ENCODE measurements around the gene TC2N.

Gene TC2N

DNA sequence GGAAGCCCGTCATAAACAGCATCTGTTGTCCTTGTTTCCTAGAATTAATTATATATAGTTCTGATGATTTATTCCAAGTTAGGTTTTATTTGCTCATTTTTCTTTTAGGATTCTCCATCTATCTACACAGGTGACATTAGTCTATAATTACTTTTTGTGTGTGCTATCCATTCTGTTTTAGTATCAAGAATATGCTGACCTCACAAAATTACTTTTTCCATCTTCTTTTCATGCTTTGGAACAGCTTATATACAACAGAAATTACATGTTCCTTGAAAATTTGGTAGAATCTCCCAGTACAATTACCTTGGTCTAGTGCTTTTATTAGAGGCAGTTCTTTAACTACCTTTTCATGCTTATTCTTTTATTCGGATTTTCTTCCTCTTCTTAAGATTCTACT is 81.1 kb downstream of the TC2N start:
- Histone ChIP-seq H3K27me3 (ENCODE audit: insufficient read depth, low read length) (no peaks in the 10 kb centered on the region), H3K27ac (ENCODE audit: low read depth, low read length) (no peak overlapping the region), H3K9me3 (ENCODE audit: insufficient read depth, low read depth, low read length) (no peaks in the 10 kb centered on the region), H3K36me3 (ENCODE audit: insufficient read depth, low read length) (no peaks in the 10 kb centered on the region), H3K9ac (ENCODE audit: low read depth, low read length) (no peak overlapping the region), H3K4me3 (ENCODE audit: low read length) (no peak overlapping the region), H3K4me1 (ENCODE audit: insufficient read depth, low read length) (no peaks in the 10 kb centered on the region)
- 84% methylated on average over 2 of the region's 2 CpGs for WGBS

DNA sequence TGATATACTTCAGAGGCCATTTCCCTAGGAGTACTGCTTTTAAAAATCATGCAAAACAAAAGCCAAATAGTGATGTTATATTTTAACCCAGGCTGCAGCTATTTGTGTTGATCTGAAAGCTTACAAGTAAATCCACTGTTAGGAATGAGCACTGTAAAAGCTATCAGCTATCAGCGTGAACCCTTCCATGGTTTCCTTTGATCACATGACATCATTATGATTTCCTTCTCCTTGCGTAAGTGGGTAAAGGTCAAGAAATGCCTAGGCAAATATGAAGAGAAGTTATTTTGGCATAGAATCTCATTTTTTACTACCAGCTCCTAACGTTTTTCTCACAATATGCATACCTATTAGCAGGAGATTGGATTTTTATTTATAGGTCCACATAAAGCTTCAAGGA is 86.9 kb downstream of the TC2N start:
- 0 out of 2 replicates have a peak, but pooled peaks cover 2% of the 10 kb centered on the region for H3K36me3 ChIP-seq (ENCODE audit: insufficient read depth, low read length)
- 76% methylated on average over 1 of the region's 3 CpGs for WGBS
- no peaks in the 10 kb centered on the region for H3K4me1 ChIP-seq (ENCODE audit: insufficient read depth, low read length)
- H3K27ac ChIP-seq (ENCODE audit: low read depth, low read length), result no peak overlapping the region
- no peaks in the 10 kb centered on the region for H3K27me3 ChIP-seq (ENCODE audit: insufficient read depth, low read length)
- no peak overlapping the region for H3K9ac ChIP-seq (ENCODE audit: low read depth, low read length)
- H3K9me3 ChIP-seq (ENCODE audit: insufficient read depth, low read depth, low read length), result no peaks in the 10 kb centered on the region
- H3K4me3 ChIP-seq (ENCODE audit: low read length), result no peak overlapping the region

DNA sequence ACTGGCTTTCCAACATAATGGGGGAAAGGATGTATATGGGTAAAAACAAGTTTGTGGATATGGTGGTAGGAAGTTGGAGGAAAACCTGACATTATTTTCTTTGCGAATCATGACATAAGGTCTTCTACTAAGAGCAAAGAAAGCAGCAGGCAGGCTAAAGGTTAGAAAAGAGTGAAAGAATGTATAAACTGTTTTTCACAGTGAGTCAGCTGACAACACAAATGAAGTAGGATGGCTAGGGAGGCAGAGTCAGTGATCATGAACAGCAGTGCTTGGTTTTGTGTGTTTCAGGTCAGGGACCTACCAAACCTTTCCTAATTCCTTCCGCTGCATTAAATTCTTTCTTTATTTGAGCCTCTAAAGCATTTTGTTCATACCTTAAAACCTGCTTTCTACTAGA is 89.1 kb downstream of the TC2N start:
- Histone ChIP-seq H3K36me3 (ENCODE audit: insufficient read depth, low read length) (0 out of 2 replicates have a peak, but pooled peaks cover 2% of the 10 kb centered on the region), H3K9me3 (ENCODE audit: insufficient read depth, low read depth, low read length) (no peaks in the 10 kb centered on the region), H3K27me3 (ENCODE audit: insufficient read depth, low read length) (no peaks in the 10 kb centered on the region), H3K9ac (ENCODE audit: low read depth, low read length) (no peak overlapping the region), H3K27ac (ENCODE audit: low read depth, low read length) (no peak overlapping the region), H3K4me1 (ENCODE audit: insufficient read depth, low read length) (no peaks in the 10 kb centered on the region), H3K4me3 (ENCODE audit: low read length) (no peak overlapping the region)
- 99% methylated on average over 2 of the region's 2 CpGs for WGBS

DNA sequence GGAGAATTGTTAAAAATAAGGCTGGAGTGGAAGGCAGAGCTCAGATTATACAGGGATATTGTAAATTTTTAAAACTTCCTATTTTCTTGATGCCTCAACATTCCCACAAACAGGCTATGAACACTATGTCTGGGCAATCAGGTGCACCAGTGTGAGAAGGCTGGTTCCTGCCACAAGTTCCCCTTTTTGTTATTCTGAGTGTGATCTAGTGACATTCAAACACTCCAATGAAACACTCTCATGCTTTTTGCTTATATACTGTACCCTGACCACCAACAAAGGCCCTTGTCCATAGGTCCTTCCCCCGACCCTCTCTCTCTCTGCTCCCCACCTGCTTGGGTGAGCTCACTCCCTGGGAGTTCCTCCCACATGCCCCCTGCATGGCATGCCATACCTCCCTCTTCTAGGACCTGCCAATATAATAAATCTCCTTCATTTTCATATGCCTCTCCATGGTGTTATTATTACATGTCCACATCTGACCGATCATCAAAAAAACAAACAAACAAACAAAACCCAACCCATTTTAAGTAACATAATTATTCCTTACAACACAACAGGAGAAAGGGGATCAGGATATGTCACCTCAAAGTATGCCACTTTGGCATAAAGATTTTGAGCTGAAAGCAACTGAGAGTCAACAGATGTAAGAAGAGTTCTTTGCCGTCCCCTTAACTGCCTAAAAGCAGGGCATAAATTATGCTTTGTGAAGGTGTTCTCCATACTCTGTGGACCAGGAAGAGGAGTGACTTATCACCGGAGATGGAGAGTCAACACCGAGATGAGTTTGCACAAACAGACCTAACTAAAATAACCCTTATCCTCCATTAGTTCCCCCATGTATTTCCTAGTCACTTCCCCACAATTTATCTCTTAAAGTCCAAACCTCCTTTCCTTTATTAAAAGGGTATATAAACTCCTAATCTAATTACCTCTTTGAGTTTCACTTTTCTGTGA is 92.9 kb downstream of the TC2N start:
- H3K36me3 ChIP-seq (ENCODE audit: insufficient read depth, low read length), result no peaks in the 10 kb centered on the region
- no peaks in the 10 kb centered on the region for H3K27me3 ChIP-seq (ENCODE audit: insufficient read depth, low read length)
- H3K4me3 ChIP-seq (ENCODE audit: low read length), result no peak overlapping the region
- no peaks in the 10 kb centered on the region for H3K4me1 ChIP-seq (ENCODE audit: insufficient read depth, low read length)
- no peaks in the 10 kb centered on the region for H3K9me3 ChIP-seq (ENCODE audit: insufficient read depth, low read depth, low read length)
- no peak overlapping the region for H3K9ac ChIP-seq (ENCODE audit: low read depth, low read length)
- H3K27ac ChIP-seq (ENCODE audit: low read depth, low read length), result no peak overlapping the region
- WGBS, result 94% methylated on average over 5 of the region's 5 CpGs

DNA sequence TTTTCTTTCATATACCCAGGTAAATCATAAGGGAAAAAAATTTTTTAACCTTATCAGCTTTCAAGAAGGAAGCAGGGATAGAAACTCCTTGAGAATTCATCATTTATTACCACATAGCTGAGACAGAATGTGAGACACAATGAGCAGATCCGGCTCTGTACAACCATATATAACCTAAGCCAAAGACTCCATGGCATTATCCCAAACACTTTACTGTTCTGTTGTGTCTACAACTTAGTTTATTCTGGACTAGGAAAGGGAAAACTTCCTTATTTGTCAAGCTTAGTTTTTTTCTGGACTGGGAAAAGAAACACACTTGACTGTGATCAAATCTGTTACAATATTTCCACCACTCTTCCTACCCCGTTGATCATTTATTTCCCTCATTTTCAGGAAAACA is 97.2 kb downstream of the TC2N start:
- H3K27me3 ChIP-seq (ENCODE audit: insufficient read depth, low read length), result no peaks in the 10 kb centered on the region
- H3K9me3 ChIP-seq (ENCODE audit: insufficient read depth, low read depth, low read length), result no peaks in the 10 kb centered on the region
- H3K36me3 ChIP-seq (ENCODE audit: insufficient read depth, low read length), result no peaks in the 10 kb centered on the region
- H3K4me3 ChIP-seq (ENCODE audit: low read length), result no peak overlapping the region
- 89% methylated on average over 2 of the region's 2 CpGs for WGBS
- H3K27ac ChIP-seq (ENCODE audit: low read depth, low read length), result no peak overlapping the region
- no peak overlapping the region for H3K9ac ChIP-seq (ENCODE audit: low read depth, low read length)
- peaks cover 4% of the 10 kb centered on the region; the same call in 1 of the 2 replicates for H3K4me1 ChIP-seq (ENCODE audit: insufficient read depth, low read length)

- H3K36me3 ChIP-seq (ENCODE audit: insufficient read depth, low read length), result no peaks in the 10 kb centered on the region
- no peak overlapping the region for H3K9ac ChIP-seq (ENCODE audit: low read depth, low read length)
- H3K4me1 ChIP-seq (ENCODE audit: insufficient read depth, low read length), result peaks cover 6% of the 10 kb centered on the region; the same call in 1 of the 2 replicates
- no peaks in the 10 kb centered on the region for H3K27me3 ChIP-seq (ENCODE audit: insufficient read depth, low read length)
- no peaks in the 10 kb centered on the region for H3K9me3 ChIP-seq (ENCODE audit: insufficient read depth, low read depth, low read length)
- H3K4me3 ChIP-seq (ENCODE audit: low read length), result no peak overlapping the region
- H3K27ac ChIP-seq (ENCODE audit: low read depth, low read length), result no peak overlapping the region
- WGBS, result 59% methylated on average over 3 of the region's 4 CpGs
Measured at GRCh38 chr14:91755570-91756295, 111.6 kb downstream of the TC2N start.

- Histone ChIP-seq H3K27ac (ENCODE audit: low read depth, low read length) (no peak overlapping the region), H3K4me3 (ENCODE audit: low read length) (no peak overlapping the region), H3K27me3 (ENCODE audit: insufficient read depth, low read length) (no peaks in the 10 kb centered on the region), H3K9ac (ENCODE audit: low read depth, low read length) (no peak overlapping the region), H3K4me1 (ENCODE audit: insufficient read depth, low read length) (peaks cover 6% of the 10 kb centered on the region; the same call in 1 of the 2 replicates), H3K9me3 (ENCODE audit: insufficient read depth, low read depth, low read length) (no peaks in the 10 kb centered on the region), H3K36me3 (ENCODE audit: insufficient read depth, low read length) (no peaks in the 10 kb centered on the region)
- WGBS, result 86% methylated on average over 1 of the region's 1 CpG
Measured at GRCh38 chr14:91754819-91755218, 112.5 kb downstream of the TC2N start.

- peaks cover 6% of the 10 kb centered on the region; the same call in 1 of the 2 replicates for H3K4me1 ChIP-seq (ENCODE audit: insufficient read depth, low read length)
- H3K9me3 ChIP-seq (ENCODE audit: insufficient read depth, low read depth, low read length), result no peaks in the 10 kb centered on the region
- WGBS, result 100% methylated on average over 1 of the region's 1 CpG
- no peaks in the 10 kb centered on the region for H3K27me3 ChIP-seq (ENCODE audit: insufficient read depth, low read length)
- H3K27ac ChIP-seq (ENCODE audit: low read depth, low read length), result no peak overlapping the region
- H3K9ac ChIP-seq (ENCODE audit: low read depth, low read length), result no peak overlapping the region
- H3K4me3 ChIP-seq (ENCODE audit: low read length), result no peak overlapping the region
- no peaks in the 10 kb centered on the region for H3K36me3 ChIP-seq (ENCODE audit: insufficient read depth, low read length)
Measured at GRCh38 chr14:91754185-91754584, 113.2 kb downstream of the TC2N start.

DNA sequence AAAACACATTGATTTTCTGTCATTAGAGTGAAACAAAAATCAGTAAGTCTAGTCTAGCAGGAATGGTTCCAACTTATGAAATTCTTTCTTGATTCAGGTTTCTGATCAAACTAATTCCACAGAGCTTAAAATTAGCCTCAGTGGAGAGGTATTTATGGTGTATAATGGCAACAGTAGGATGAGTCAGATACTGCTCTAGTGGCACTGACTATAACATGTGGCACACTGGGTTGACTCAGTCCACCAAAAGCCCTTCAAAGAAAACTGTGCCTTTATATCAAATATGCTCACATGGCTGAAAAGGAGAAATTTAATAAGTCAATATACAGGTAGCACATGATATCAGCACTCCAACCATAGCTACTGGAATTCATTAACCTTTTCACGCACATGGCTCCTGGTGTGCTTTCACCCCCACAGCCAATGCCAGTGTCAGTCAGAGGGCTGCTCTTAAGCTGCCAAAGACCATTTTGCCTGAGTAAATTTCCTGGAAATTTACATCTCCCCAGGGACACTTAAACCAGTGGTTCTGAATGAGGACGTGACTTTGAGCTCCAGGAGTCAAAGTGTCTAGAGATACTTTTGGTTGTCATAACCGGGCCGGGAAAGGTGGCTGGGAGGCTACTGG is 113.7 kb downstream of the TC2N start:
- WGBS, result 81% methylated on average over 4 of the region's 4 CpGs
- H3K36me3 ChIP-seq (ENCODE audit: insufficient read depth, low read length), result no peaks in the 10 kb centered on the region
- no peak overlapping the region for H3K9ac ChIP-seq (ENCODE audit: low read depth, low read length)
- H3K27me3 ChIP-seq (ENCODE audit: insufficient read depth, low read length), result no peaks in the 10 kb centered on the region
- H3K4me3 ChIP-seq (ENCODE audit: low read length), result no peak overlapping the region
- peaks cover 6% of the 10 kb centered on the region; the same call in 1 of the 2 replicates for H3K4me1 ChIP-seq (ENCODE audit: insufficient read depth, low read length)
- no peaks in the 10 kb centered on the region for H3K9me3 ChIP-seq (ENCODE audit: insufficient read depth, low read depth, low read length)
- H3K27ac ChIP-seq (ENCODE audit: low read depth, low read length), result no peak overlapping the region

DNA sequence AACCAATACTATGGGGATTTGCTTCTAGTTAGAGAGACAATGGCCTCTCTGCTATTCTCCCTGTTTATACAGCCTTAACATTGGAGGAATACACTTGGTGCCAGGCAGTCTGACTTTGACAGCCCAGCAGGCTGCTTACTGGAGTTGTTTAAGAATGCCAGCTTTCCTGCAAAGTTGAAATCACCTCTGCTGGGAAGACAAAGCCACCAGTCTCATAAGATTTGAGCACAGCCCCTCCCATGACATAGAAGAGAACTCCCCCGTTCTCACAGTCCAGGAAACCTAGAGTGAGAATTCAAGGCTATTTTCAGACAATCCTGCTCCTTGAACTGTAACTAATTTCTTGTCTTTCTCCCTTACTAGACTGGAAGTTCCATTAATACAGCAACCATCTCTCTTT is 114.4 kb downstream of the TC2N start:
- H3K4me3 ChIP-seq (ENCODE audit: low read length), result no peak overlapping the region
- H3K27me3 ChIP-seq (ENCODE audit: insufficient read depth, low read length), result no peaks in the 10 kb centered on the region
- WGBS, result 88% methylated on average over 1 of the region's 1 CpG
- H3K9me3 ChIP-seq (ENCODE audit: insufficient read depth, low read depth, low read length), result no peaks in the 10 kb centered on the region
- peaks cover 6% of the 10 kb centered on the region; the same call in 1 of the 2 replicates for H3K4me1 ChIP-seq (ENCODE audit: insufficient read depth, low read length)
- H3K36me3 ChIP-seq (ENCODE audit: insufficient read depth, low read length), result no peaks in the 10 kb centered on the region
- no peak overlapping the region for H3K9ac ChIP-seq (ENCODE audit: low read depth, low read length)
- H3K27ac ChIP-seq (ENCODE audit: low read depth, low read length), result no peak overlapping the region

- H3K9me3 ChIP-seq (ENCODE audit: insufficient read depth, low read depth, low read length), result no peaks in the 10 kb centered on the region
- no peak overlapping the region for H3K4me3 ChIP-seq (ENCODE audit: low read length)
- no peak overlapping the region for H3K27ac ChIP-seq (ENCODE audit: low read depth, low read length)
- H3K36me3 ChIP-seq (ENCODE audit: insufficient read depth, low read length), result no peaks in the 10 kb centered on the region
- peaks cover 6% of the 10 kb centered on the region; the same call in 1 of the 2 replicates for H3K4me1 ChIP-seq (ENCODE audit: insufficient read depth, low read length)
- H3K9ac ChIP-seq (ENCODE audit: low read depth, low read length), result no peak overlapping the region
- 100% methylated on average over 2 of the region's 2 CpGs for WGBS
- no peaks in the 10 kb centered on the region for H3K27me3 ChIP-seq (ENCODE audit: insufficient read depth, low read length)
Measured at GRCh38 chr14:91751719-91752118, 115.6 kb downstream of the TC2N start.
